ENCODE results near the gene PHYKPL.

DNA sequence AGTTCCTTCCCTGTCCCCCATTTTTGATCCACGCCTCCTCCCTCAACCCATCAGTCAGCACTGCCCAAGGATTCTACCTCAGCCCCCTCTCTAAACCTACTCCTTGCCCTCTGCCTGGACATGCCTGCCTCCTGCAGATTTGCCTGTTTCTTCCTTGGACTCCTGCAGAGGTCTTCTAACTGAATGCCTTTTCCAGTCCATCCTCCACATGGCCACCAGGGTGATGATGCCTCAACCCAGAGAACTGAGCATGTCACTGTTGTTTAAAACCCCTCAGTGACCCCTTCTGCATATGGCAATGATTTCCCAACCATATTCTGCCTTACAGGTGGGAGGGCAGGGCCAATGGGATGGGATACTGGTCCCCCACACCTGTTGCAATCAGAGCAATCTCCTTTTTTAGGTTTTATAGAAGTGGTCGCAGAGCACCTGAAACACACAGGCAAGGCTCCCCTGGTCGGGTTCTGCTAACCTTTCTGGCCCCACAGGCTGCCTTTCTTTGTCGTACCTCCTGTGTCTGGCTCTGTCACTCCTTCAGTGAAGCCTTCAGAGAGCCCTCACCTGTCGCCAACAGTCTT, 9.3 kb downstream of the PHYKPL start:
- no peak for TF ChIP-seq FOS (IDR thresholded peaks at IDR 0.05; ENCODE audit: borderline replicate concordance, insufficient read depth, low read length)
- TF ChIP-seq, protein P1, sequence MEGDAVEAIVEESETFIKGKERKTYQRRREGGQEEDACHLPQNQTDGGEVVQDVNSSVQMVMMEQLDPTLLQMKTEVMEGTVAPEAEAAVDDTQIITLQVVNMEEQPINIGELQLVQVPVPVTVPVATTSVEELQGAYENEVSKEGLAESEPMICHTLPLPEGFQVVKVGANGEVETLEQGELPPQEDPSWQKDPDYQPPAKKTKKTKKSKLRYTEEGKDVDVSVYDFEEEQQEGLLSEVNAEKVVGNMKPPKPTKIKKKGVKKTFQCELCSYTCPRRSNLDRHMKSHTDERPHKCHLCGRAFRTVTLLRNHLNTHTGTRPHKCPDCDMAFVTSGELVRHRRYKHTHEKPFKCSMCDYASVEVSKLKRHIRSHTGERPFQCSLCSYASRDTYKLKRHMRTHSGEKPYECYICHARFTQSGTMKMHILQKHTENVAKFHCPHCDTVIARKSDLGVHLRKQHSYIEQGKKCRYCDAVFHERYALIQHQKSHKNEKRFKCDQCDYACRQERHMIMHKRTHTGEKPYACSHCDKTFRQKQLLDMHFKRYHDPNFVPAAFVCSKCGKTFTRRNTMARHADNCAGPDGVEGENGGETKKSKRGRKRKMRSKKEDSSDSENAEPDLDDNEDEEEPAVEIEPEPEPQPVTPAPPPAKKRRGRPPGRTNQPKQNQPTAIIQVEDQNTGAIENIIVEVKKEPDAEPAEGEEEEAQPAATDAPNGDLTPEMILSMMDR (IDR thresholded peaks at IDR 0.05; ENCODE audit: extremely low read depth in 1 of 2, insufficient read depth in 1 of 2, low read depth in 1 of 2, low read length in 2 of 2): no peak
- no peak for TF ChIP-seq MYC (IDR thresholded peaks at IDR 0.05; ENCODE audit: low read depth, low read length)
- TF ChIP-seq EZH2 (IDR thresholded peaks at IDR 0.05; ENCODE audit: borderline replicate concordance, low read depth, low read length, severe bottlenecking): no peak
